IPS-15b (cell line): ENCODE results near the gene PNPLA5.

ENCODE experiments used
- H3K27me3 ChIP-seq: one replicate; pipeline ENCODE4 v1.6.1; 2013; ENCODE audit warnings: low read length; ENCODE audit not compliant: control insufficient read depth, insufficient read depth
- H3K36me3 ChIP-seq: one replicate; pipeline ENCODE4 v1.6.1; 2013; ENCODE audit warnings: low read length; ENCODE audit not compliant: control insufficient read depth, insufficient read depth
- H3K4me1 ChIP-seq: one replicate; pipeline ENCODE4 v1.6.1; 2013; ENCODE audit warnings: mild to moderate bottlenecking, low read length; ENCODE audit not compliant: control insufficient read depth, insufficient read depth
- H3K4me3 ChIP-seq: one replicate; pipeline ENCODE4 v1.5.1; 2013; ENCODE audit warnings: low read depth, low read length
- H3K9ac ChIP-seq: one replicate; pipeline ENCODE4 v1.6.1; 2013; ENCODE audit warnings: low read depth, mild to moderate bottlenecking, low read length
- H3K9me3 ChIP-seq: one replicate; pipeline ENCODE4 v1.6.1; 2013; ENCODE audit warnings: mild to moderate bottlenecking, low read length; ENCODE audit not compliant: control insufficient read depth, insufficient read depth

The PNPLA5 gene

GRCh38 chr22:43838571-43839307 lies 53.1 kb downstream of the PNPLA5 start:
- H3K9me3 ChIP-seq: no peaks in the 10 kb centered on the region
- no peaks in the 10 kb centered on the region for H3K27me3 ChIP-seq
- H3K4me3 ChIP-seq: no peak overlapping the region
- no peaks in the 10 kb centered on the region for H3K4me1 ChIP-seq
- H3K36me3 ChIP-seq: peaks cover 28% of the 10 kb centered on the region
- H3K9ac ChIP-seq: no peak overlapping the region

DNA sequence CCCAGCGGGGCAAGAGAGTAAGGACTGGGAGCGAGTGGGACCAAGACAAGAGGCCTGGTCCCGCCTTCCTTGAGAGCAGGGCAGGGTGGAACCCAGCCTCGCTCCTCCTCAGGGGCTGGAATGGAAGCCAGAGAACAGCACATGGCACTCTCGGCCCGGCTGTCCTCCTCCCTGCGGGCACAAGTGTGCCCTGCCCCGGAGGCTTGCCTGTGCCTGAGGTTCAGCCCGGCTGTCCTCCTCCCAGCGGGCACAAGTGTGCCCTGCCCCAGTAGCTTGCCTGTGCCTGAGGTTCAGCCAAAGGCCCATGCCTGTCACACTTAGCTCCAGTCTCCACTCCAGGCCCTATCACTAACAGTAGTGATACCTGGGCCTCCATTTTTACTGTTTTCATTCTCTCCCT lies 53.7 kb downstream of the PNPLA5 start:
- H3K36me3 ChIP-seq: peaks cover 30% of the 10 kb centered on the region
- H3K9ac ChIP-seq: no peak overlapping the region
- no peaks in the 10 kb centered on the region for H3K4me1 ChIP-seq
- H3K4me3 ChIP-seq: no peak overlapping the region
- H3K9me3 ChIP-seq: no peaks in the 10 kb centered on the region
- no peaks in the 10 kb centered on the region for H3K27me3 ChIP-seq

- no peaks in the 10 kb centered on the region for H3K4me1 ChIP-seq
- peaks cover 35% of the 10 kb centered on the region for H3K36me3 ChIP-seq
- H3K27me3 ChIP-seq: no peaks in the 10 kb centered on the region
- H3K9ac ChIP-seq: no peak overlapping the region
- H3K9me3 ChIP-seq: no peaks in the 10 kb centered on the region
- H3K4me3 ChIP-seq: no peak overlapping the region
These were observed 54.1 kb downstream of the PNPLA5 start for GRCh38 chr22:43837666-43838065.

DNA sequence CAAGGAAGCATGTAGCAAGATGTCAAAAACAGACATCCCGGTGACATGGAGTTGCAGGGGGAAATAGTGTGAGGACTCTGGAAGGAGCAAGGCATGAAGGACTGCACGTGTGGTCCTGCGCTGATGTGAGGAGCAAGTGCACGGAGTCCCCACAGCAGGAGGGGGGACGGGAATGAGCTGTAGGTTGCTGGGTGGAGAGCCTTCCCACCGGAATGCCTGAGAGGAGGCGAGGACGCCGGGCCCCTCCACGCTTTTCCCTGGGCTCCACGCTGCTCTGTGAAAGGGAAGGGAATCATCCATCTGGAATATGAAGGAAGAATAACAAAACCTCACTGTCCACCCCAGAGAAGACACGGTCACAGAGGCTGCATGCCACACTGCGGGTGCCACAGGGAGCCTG lies 56.1 kb downstream of the PNPLA5 start:
- Histone ChIP-seq H3K4me3 (no peak overlapping the region), H3K36me3 (peaks cover 42% of the 10 kb centered on the region), H3K9ac (no peak overlapping the region), H3K4me1 (no peaks in the 10 kb centered on the region), H3K9me3 (no peaks in the 10 kb centered on the region), H3K27me3 (no peaks in the 10 kb centered on the region)

GRCh38 chr22:43835166-43835565 lies 56.6 kb downstream of the PNPLA5 start:
- H3K27me3 ChIP-seq: no peaks in the 10 kb centered on the region
- H3K9ac ChIP-seq: no peak overlapping the region
- peaks cover 47% of the 10 kb centered on the region for H3K36me3 ChIP-seq
- no peaks in the 10 kb centered on the region for H3K9me3 ChIP-seq
- no peak overlapping the region for H3K4me3 ChIP-seq
- no peaks in the 10 kb centered on the region for H3K4me1 ChIP-seq

GRCh38 chr22:43833286-43834240 lies 58.2 kb downstream of the PNPLA5 start:
- Histone ChIP-seq H3K36me3 (peaks cover 39% of the 10 kb centered on the region), H3K9me3 (no peaks in the 10 kb centered on the region), H3K4me1 (no peaks in the 10 kb centered on the region), H3K9ac (no peak overlapping the region), H3K4me3 (no peak overlapping the region), H3K27me3 (no peaks in the 10 kb centered on the region)

DNA sequence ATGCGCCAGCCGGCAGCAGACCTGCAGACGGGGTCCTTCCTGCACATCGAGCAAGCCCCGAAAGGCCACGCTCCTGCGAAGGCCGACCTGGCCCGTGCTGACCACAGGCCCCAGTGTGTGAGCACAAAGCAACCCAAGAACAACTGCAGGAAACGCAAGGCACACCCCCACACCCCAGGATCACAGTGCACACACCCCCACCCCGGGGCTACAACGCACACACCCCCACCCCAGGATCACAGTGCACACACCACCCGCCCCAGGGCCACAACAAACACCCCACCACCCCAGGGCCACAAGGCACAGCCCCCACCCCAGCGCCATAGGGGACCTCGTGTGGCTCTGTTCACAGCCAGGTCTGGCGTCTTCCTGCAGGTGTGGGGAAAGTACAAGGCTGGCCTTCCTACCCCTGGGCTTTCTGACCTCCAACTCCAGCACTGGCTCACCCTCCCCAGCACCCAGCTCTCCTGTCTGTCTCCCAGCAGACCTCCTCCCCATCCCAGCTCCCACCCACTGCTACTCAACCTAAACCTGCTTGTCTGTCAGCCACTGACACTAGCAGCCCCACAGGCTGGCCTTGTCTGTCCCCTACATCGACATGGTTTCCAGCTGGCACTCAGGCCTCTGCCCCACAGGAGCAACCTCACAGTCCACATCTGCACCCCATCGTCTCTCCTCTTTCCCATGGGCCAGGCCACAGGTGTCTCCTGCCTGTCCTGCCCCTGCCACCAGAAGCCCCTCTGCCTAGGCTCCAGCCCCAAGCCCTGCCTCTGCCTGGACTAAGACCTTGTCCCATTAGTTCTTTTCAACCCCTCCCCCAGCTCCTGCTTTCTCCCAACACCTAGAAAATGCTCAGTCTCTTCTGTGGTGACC lies 59.2 kb downstream of the PNPLA5 start:
- Histone ChIP-seq H3K27me3 (no peaks in the 10 kb centered on the region), H3K4me1 (no peaks in the 10 kb centered on the region), H3K9ac (no peak overlapping the region), H3K36me3 (peaks cover 40% of the 10 kb centered on the region), H3K4me3 (no peak overlapping the region), H3K9me3 (no peaks in the 10 kb centered on the region)

- Histone ChIP-seq H3K4me1 (no peaks in the 10 kb centered on the region), H3K9ac (no peak overlapping the region), H3K36me3 (peaks cover 34% of the 10 kb centered on the region), H3K4me3 (no peak overlapping the region), H3K9me3 (no peaks in the 10 kb centered on the region), H3K27me3 (no peaks in the 10 kb centered on the region)
These were observed 60.0 kb downstream of the PNPLA5 start for GRCh38 chr22:43831561-43832392.

GRCh38 chr22:43830931-43831560 lies 60.8 kb downstream of the PNPLA5 start:
- Histone ChIP-seq H3K9ac (no peak overlapping the region), H3K36me3 (peaks cover 35% of the 10 kb centered on the region), H3K4me1 (no peaks in the 10 kb centered on the region), H3K4me3 (no peak overlapping the region), H3K27me3 (no peaks in the 10 kb centered on the region), H3K9me3 (no peaks in the 10 kb centered on the region)

DNA sequence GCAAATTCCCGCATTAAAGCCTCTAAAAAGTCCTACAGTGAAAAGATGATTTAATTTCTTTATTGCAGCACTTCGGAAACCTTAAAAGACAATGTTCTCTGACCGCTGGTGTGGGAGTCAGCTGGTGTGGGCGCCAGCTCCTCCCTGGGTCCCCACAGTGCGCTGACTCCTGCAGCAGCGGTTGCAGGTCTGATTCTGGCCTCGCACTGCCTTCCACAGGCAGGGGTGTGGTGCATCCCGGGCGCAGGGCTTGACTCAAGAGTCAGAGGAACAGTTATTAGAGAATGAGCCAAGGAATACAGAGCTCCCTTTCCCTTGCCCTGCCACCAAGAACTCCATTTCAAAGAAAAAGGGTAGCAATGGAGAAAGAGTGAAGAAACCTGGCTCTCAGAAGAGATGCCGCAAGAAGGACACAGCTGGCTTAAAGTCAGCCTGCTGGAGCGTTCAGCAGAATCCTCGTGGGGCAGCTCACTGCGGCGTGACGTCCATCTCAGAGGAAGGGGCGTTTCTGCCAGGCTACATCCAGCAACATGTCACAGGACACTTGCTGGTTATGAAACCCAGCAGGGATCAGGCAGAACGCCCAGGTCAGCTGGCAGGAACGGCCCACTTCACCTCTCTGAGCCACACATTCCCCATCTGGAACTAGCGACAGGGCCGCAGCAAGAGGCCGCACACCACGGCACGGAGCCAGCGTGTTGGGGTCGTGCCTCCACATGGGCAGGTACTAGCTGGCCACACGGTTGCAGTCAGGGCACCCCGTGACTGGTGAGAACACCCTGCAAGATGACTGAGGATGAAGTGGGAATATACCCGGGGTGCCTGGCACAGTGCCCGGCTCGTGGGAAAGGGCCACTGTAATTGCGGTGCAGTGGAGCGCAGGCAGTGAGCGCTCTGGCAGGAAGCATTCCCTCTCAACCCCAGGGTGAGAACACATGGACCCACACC lies 61.6 kb downstream of the PNPLA5 start:
- Histone ChIP-seq H3K4me3 (no peak overlapping the region), H3K9ac (no peak overlapping the region), H3K9me3 (no peaks in the 10 kb centered on the region), H3K27me3 (no peaks in the 10 kb centered on the region), H3K4me1 (peaks cover 2% of the 10 kb centered on the region), H3K36me3 (peaks cover 41% of the 10 kb centered on the region)
